Prostate gland (tissue), 2 donors: Measurements from ENCODE around the gene RBM12. TPM values are rescaled to one million over a fixed set of nuclear protein-coding genes. Genes with fewer than 3 reads are reported as not detected.
A peak's percentile ranks its signal among the peaks of the same experiment; 100 is the strongest.

Source experiments
- DNase-seq: peaks from one replicate; pipeline ENCODE4 v3.0.0-alpha.2; 2019; ENCODE audit warnings: low spot score
- H3K27ac ChIP-seq, 2 donors: fragments of 200-600 bp; sonication (generic); 2 replicates each; pipeline ENCODE4 v1.5.1; 2017 to 2019
- H3K27me3 ChIP-seq: fragments of 200-600 bp; sonication (generic); replicated peaks from 2 replicates; pipeline ENCODE4 v1.5.1; 2019; ENCODE audit not compliant: insufficient read depth
- H3K36me3 ChIP-seq, 2 donors: fragments of 200-600 bp; sonication (generic); 1 replicate in 1 of 2; 2 replicates in 1 of 2; pipeline versions ENCODE4 v1.5.1 to v1.8.1; 2017 to 2019
- H3K4me1 ChIP-seq: fragments of 200-600 bp; sonication (generic); replicated peaks from 2 replicates; pipeline ENCODE4 v1.5.1; 2019
- H3K4me3 ChIP-seq, 2 donors: fragments of 200-600 bp; sonication (generic); 2 replicates each; pipeline ENCODE4 v1.5.1; 2017 to 2019
- H3K9me3 ChIP-seq: fragments of 200-600 bp; sonication (generic); 2 replicates; pipeline ENCODE4 v1.5.1; 2017
- CTCF ChIP-seq, 4 experiments: fragments of 200-600 bp in 2 of 4; fragments of 450-650 bp in 2 of 4; sonication (generic) in 2 of 4; IDR thresholded peaks; 1 replicate in 3 of 4; 2 replicates in 1 of 4; pipeline ENCODE4 v1.5.1; 2016 to 2019; ENCODE audit warnings: antibody characterized with exemption in 4 of 4, mild to moderate bottlenecking in 2 of 4, moderate library complexity in 2 of 4
- POLR2A ChIP-seq: fragments of 450-650 bp; IDR thresholded peaks from one replicate; pipeline ENCODE4 v1.6.1; 2016; ENCODE audit warnings: antibody characterized with exemption, mild to moderate bottlenecking
- POLR2AphosphoS5 ChIP-seq: sonication (generic); formaldehyde crosslinking; IDR thresholded peaks from one replicate; pipeline ENCODE4 v1.6.1; 2017; ENCODE audit warnings: antibody characterized with exemption
- WGBS: methylation state at CpG from one replicate; pipeline ENCODE4 v1.1.5; 2018; 5-methylcytosine and 5-hydroxymethylcytosine counted together
- intact Hi-C: fragments of 100-400 bp; cut with DNase I; formaldehyde crosslinking; loops from one replicate; pipeline ENCODE4 v1.14.2; 2022
- total RNA-seq, 2 donors: library from RNA; depleted of rRNA; stranded (reverse); fragments of >200 nt; gene quantifications; one replicate each; pipeline ENCODE4 v1.1.0, GENCODE V29; 2016

RBM12 gene
- total RNA-seq, 2 donors from 2014 or later, result 31.8 to 38.9 TPM

DNA sequence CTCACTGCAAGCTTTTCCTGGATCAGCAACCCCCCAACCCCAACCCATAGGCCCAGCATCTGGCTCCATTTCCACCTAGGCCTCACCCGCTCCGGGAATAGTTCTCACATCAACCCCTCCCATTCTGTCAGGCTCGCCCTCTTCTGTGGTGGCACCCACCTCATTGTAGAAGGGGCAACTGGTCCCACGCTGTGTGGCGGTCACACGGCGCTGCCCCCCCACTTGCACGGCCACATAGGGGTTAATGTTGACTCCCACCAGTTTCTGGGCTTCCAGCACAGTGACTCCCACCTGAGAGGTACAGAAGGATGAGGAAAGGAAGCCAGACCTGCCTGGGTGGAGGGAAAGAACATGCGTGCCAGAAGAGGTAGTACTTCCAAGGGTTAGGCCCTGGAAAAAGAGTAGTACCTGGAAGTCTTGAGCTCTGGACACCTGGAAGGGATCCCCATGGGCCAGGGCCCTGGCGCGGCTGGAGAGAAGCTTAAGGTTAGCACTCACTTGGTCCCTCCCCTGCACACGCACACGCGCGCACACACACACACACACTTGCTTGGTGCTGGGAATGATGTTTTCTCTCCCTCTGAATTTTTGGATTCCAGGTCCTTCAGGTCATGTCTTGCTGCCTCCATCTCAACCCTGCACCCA is 61.7 kb downstream of the RBM12 start:
- TF ChIP-seq CTCF (IDR thresholded peaks at IDR 0.05) (no peak), POLR2AphosphoS5 (no peak), POLR2A (no peak)
- WGBS, result 90% methylated on average over 15 of the region's 15 CpGs
- H3K4me3 ChIP-seq, result no peak overlapping the region
- no peaks in the 10 kb centered on the region for H3K9me3 ChIP-seq
- intact Hi-C loops, result loop anchor here (5.0 kb wide), 2 partner anchors 94 to 284 kb away; partner anchors contain the start of genes NFS1 and ROMO1
- no peak for DNase-seq
- H3K36me3 ChIP-seq, result no peaks in the 10 kb centered on the region
- no peaks in the 10 kb centered on the region for H3K27me3 ChIP-seq
- H3K27ac ChIP-seq, result no peak overlapping the region
- H3K4me1 ChIP-seq, result no peaks in the 10 kb centered on the region

- no peaks in the 10 kb centered on the region for H3K27me3 ChIP-seq
- H3K9me3 ChIP-seq, result no peaks in the 10 kb centered on the region
- intact Hi-C loops, result loop anchor here (5.0 kb wide), 2 partner anchors 95 to 285 kb away; partner anchors contain the start of genes NFS1 and ROMO1
- no peak overlapping the region for H3K27ac ChIP-seq
- 25% methylated on average over 30 of the region's 30 CpGs for WGBS
- H3K4me1 ChIP-seq, result no peaks in the 10 kb centered on the region
- H3K4me3 ChIP-seq, result peak overlapping the region; percentile 27 to 42
- no peaks in the 10 kb centered on the region for H3K36me3 ChIP-seq
- no peak for DNase-seq
- no peak for TF ChIP-seq POLR2A
- TF ChIP-seq POLR2AphosphoS5, result no peak
- TF ChIP-seq CTCF (IDR thresholded peaks at IDR 0.05), result no peak
These were observed 62.7 kb downstream of the RBM12 start for GRCh38 chr20:35601990-35602389.

DNA sequence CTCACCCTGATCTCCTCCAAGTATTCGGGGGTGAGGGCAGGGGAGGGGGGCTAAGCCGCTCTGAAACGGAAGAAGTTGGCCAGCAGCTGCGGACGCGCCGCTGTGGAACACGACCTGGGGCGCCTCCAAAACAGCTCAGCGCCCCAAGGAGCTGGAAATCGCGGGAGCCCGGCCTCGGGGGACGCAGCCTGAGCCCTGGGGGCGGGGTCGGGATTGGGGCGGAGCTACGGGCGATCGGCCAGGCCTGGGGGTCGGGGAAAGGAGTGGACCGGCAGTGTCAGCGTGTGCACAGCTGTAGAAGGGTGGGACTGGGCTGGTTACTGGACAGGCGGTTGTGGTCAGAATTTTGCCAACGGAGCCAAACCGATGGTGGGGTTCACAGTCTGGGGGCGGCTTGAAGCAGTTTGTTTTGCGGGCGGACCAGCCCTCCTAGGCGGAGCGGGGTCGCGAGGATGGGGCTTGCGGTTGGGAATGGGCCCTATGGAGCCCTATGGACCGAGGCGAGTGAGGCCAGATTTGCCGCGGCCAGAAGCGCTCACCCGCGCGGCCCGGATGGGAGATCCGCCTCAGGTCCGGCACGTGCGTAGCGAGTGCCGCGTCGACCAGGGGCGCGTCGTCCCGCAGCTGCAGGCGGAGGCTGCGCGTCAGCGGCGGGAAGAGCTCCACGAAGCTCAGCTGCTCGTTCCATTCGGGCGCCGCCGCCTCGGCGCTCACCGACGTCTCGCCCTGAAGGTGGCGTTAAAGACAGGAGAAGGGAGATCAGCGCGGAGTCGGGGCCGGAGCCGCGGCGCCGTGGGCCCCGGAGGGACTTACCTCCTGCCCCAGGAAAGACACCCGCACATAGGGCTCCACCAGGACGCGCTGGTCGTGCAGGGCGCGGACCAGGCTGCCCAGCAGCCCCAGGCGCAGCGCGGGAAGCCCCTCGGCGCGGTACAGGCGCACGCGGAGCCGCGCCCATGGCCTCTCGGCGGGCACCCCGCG is 63.4 kb downstream of the RBM12 start:
- Histone ChIP-seq H3K9me3 (no peaks in the 10 kb centered on the region), H3K36me3 (no peaks in the 10 kb centered on the region), H3K27ac (no peak overlapping the region), H3K27me3 (no peaks in the 10 kb centered on the region), H3K4me3 (peak overlapping the region; percentile 27 to 42), H3K4me1 (no peaks in the 10 kb centered on the region)
- peak; percentile 63 for DNase-seq
- TF ChIP-seq POLR2A, result no peak
- peak in 3 of 4 experiments; percentile 32 to 68 (median 57) for TF ChIP-seq CTCF (IDR thresholded peaks at IDR 0.05)
- TF ChIP-seq POLR2AphosphoS5, result peak; percentile 47
- intact Hi-C loops, result loop anchor here (5.0 kb wide), 2 partner anchors 96 to 286 kb away; partner anchors contain the start of genes NFS1 and ROMO1
- WGBS, result under 1% methylated on average over 88 of the region's 103 CpGs

- Histone ChIP-seq H3K27me3 (no peaks in the 10 kb centered on the region), H3K9me3 (no peaks in the 10 kb centered on the region), H3K4me3 (peak overlapping the region; percentile 27 to 42), H3K36me3 (no peaks in the 10 kb centered on the region), H3K4me1 (no peaks in the 10 kb centered on the region), H3K27ac (no peak overlapping the region)
- DNase-seq, result no peak
- WGBS, result 26% methylated on average over 34 of the region's 34 CpGs
- TF ChIP-seq POLR2AphosphoS5 (no peak), CTCF (IDR thresholded peaks at IDR 0.05) (no peak)
- intact Hi-C loops, result loop anchor here (5.0 kb wide), 2 partner anchors 97 to 287 kb away; partner anchors contain the start of genes NFS1 and ROMO1
These were observed 64.3 kb downstream of the RBM12 start for GRCh38 chr20:35600176-35600992.
